OCI-LY7 (cell line): Measurements from ENCODE around the gene COBLL1.

Experiments used
- CTCF ChIP-seq: fragments of 200-600 bp; sonication (generic); conservative IDR thresholded peaks from 2 replicates; pipeline ENCODE4 v1.5.1; 2014; ENCODE audit warnings: mild to moderate bottlenecking, antibody characterized with exemption, low read length, moderate library complexity, mixed read lengths
- EZH2phosphoT487 ChIP-seq: fragments of 200-600 bp; sonication (generic); IDR thresholded peaks from 2 replicates; pipeline ENCODE4 v1.6.1; 2018; ENCODE audit warnings: low read depth, borderline replicate concordance, mild to moderate bottlenecking, mixed run types, antibody characterized with exemption, low read length, moderate library complexity, mixed read lengths

GRCh38 chr2:164706522-164706921 lies 135.1 kb downstream of the COBLL1 start:
- TF ChIP-seq CTCF (no peak), EZH2phosphoT487 (no peak)
